Right ventricle myocardium inferior (tissue), 1 donor: Measurements from ENCODE around the gene CCND1. TPM values are rescaled to one million over a fixed set of nuclear protein-coding genes. Genes with fewer than 3 reads are reported as not detected.

ENCODE experiments used
- ATAC-seq: fragments of 200-7000 bp; cut with Tn5 transposase; one replicate; pipeline ENCODE4 v1.9.1; 2020; ENCODE audit warnings: mild to moderate bottlenecking, moderate library complexity
- DNase-seq: peaks from one replicate; pipeline ENCODE4 v3.0.0; 2021; ENCODE audit errors: missing footprints
- intact Hi-C: fragments of 100-400 bp; cut with DNase I; formaldehyde crosslinking; loops from one replicate; pipeline ENCODE4 v1.11.0; 2022
- total RNA-seq: library from RNA; stranded (reverse); fragmentation: NEBNext Ultra II Directional; extraction: Animal tissue kit (Norgen Biotek cat#: 25700); gene quantifications from one replicate; pipeline ENCODE4 v1.2.1, GENCODE V29; 2021
- donor health status: DM: no; HTN: yes; CAD: no; lungs with severe emphysema.

Gene CCND1
- total RNA-seq, 1 donor from 2014 or later, result 145 TPM

DNA sequence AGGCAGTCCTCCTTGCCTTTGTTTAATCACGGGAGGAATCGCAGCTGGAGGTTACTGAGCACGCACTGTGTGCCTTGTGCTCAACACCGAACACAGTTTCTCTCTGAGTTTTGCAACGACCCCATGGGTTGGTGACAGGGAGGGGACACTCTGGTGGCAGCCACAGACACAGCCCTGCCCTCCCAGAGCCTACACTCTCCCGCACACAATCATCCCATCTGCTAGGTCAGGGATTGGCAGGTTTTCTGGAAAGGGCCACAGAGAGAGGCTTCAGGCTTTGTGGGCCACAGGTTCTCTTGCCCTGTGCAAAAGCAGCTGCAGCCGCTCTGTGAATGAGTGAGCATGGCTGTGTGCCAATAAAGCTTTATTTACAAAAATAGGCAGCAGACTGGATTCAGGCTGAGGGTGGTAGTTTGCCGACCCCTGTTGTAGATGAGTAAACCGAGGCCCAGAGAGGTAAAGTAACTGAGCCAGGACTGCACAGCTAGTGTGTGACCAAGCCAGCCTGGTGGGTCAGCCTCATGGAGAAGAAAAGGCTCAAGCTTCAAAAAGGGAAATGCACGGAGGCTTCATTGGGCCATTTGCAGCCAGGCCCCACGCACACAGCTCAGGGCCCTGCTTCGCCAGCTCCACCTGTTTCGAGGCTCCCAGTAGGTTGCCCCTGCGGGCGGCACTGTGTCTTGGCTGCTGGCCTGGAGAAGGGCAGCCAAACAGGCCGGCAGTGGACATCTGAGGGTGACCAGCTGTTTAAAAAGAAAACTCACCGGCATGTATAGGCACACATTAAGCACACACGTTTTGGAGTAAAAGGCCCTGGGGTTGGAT lies 17.9 kb downstream of the CCND1 start:
- intact Hi-C loops, result no loop called here
- DNase-seq, result peak; percentile 41

DNA sequence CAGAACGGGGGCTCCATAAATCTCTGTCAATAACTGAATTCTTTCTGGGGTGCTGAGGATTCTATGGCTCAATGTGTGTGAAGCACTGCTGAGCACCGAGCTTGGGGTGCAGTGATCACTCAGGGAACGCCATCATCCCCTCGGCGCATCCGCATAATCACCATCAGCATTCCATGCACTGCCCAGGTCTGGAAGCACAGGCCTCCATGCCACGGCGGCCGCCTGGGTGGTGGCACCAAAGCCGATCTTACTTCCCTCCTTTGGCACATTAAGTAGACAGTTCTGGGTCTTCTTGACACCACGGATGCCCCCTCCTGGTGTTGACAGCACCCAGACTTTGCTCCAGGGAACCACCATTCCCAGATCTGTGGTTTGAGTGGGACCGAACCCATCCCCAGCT lies 18.6 kb downstream of the CCND1 start:
- no peak for DNase-seq
- no peak for ATAC-seq
- intact Hi-C loops, result no loop called here

More for the DNA sequence above, 17.9 kb downstream of the CCND1 start:
- ATAC-seq, result no peak

DNA sequence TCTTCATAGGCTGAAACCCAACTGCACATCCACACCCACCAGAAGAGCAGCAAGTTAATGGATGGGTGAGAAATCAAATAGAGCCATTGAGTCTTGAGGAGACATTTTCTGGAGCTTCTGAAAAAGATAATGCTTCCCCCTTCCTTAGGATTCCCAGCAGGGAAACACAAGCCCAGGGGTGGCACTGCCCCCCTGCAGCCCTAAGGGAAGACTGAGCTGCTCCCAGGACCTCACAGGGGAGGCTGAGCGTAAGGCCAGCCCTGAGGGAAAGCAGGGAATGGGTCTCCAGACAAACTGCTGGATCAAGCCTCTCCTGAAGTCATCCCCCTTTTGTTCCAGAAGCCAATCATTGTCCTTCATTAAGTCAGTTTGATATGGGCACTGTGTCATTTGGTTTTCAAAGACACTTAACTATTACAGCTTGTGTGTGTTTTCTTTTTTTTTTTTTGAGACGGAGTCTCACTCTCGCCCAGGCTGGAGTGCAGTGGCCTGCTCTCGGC lies 19.1 kb downstream of the CCND1 start:
- ATAC-seq, result no peak
- intact Hi-C loops, result no loop called here
- no peak for DNase-seq

DNA sequence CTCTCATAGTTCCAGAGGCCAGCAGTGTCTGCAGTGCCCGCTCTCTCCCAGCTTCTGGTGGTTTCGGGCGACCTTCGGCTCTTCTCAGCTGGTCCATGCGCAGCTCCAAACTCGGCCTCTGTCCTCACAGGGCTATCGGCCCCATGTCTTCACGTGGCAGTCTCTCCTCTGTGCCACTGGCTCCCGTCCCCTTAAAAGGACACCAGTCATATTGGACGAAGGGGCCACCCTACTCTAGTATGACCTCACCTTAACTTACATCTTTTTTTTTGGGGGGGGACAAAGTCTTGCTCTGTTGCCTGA lies 20.4 kb downstream of the CCND1 start:
- intact Hi-C loops, result no loop called here
- DNase-seq (no peak), ATAC-seq (no peak)

DNA sequence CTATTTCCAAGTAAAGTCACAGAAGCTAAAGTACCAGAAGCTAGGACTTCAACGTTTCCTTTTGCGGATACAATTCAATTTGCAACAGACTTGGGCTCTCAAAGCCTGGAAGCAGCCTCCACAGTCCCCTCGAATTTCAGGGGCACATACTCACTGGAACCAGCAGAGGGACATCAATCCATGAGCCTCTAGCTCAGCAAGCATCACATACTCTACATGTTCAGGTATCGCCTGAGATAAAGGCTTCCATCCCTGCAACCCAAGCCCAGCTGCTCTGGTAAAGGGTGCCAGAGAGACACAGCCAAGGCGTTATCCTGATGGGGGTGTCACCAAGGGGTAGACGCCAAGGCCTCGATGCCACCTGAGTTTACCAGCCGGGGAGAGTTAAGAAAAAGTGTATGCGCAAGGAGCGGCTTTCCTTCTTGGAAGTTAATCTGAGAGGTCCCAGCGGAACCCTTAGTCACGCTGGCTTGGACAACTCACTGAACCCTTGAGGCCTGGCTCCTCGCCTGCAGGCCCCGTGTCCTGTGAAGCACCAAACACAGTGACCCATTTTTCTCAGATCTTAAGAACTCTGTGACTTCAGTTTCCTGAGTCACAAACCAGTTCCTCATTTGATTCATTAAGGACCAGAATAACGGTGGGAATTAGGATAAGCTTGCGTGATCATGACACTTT lies 21.2 kb downstream of the CCND1 start:
- DNase-seq, result no peak
- peak; percentile 58 for ATAC-seq
- intact Hi-C loops, result no loop called here

DNA sequence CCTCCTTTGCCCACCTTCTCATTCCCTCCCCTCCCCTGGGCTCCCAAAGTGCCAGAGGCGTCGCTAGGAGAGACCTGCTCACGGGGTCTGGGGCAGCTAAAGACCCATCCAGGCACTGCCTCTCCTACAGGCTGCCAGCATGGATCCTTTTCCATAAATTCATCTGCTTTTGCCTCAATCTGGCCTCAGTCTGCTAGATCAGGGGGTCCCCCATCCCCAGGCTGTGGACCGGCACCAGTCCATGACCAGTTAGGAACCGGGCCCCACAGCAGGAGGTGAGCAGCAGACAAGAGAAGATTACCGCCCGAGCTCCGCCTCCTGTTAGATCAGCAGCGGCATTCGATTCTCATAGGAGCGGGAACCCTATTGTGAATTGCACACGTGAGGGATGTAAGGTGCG lies 21.9 kb downstream of the CCND1 start:
- no peak for ATAC-seq
- DNase-seq, result peak; percentile 59
- intact Hi-C loops, result no loop called here

DNA sequence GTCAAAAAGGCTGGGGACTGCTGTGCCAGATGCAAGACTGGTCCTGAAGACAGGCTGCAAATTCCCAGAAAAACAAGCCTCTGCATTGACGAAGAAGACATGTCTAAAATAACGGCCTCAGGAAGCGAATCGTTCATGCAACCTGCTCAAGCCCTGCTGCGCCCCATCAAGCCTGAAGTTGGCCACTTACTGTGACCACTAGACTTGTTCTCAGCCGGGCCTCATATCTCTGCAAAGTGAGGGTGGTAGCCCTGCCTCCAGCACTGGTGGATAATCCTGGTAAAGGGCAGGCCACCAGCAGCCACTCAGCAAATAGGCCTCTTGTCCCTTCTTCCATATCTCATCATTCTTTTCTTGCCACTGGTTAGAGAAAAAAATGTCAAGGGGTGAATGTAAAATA lies 22.4 kb downstream of the CCND1 start:
- intact Hi-C loops, result no loop called here
- ATAC-seq (no peak), DNase-seq (no peak)

DNA sequence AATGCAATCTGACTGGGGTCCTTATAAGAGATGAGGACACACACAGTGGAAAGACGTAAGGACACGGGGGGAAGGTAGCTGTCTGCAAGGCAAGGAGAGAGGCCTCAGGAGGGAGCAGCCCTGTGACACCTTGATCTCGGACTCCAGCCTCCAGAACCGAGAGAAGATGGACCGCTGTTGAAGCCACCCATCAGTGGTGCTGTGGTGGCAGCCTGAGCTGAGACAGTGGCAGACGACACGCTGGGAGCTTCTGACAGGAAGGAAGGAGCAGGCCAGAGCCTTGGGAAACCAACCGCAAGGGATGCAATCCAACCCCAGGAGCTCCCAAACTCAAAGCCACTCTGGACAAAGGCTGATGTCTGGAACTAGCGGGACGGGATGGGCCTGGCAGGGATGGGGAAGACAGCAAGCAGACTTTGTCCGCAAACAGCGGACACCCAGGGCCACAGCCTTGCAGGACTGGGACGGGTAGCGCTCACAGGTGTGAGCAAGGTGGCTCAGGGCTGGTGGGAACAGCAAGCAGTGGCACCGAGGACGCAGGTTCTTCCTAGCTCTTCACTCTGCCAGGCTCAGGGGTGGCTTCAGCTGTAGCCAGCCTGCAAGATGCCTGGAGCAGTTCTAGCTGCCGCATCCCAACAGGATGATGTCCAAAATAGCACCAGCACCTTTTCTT lies 23.3 kb downstream of the CCND1 start:
- intact Hi-C loops, result no loop called here
- no peak for ATAC-seq
- no peak for DNase-seq

DNA sequence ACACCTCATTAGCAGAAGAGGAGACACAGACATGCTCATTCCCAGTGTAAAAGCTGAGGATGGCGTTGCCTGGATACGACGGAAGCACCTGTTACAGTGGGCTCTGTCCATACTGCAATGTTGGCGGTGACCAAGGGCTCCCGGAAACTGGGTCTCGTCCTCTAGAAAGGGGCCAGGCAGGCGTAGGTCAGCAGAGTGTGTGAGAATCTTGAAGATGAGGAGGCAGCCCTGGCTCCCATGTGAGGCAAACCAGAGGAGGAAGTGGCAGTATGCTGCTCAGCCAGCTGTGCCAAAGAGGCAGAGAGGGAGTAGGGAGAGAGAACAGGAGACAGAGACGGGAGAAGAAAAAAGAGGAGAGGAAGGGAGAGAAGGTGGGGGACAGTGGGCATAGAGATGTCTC lies 23.9 kb downstream of the CCND1 start:
- no peak for ATAC-seq
- DNase-seq, result no peak
- intact Hi-C loops, result no loop called here

DNA sequence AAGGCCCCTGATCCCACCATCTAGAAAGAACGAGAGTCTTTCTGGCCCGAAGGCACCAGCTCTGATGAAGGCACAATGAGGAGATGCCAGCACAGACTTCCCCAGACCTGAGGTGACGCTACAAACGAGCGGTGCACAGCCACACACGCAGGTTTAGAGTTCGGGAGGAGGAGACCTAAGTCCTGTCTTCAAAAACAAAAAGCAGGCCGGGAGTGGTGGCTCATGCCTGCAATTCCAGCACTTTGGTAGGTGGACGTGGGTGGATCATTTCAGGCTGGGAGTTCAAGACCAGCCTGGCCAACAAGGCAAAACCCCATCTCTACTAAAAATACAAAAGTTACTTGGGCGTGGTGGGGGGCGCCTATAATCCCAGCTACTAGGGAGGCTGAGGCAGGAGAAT lies 24.7 kb downstream of the CCND1 start:
- no peak for ATAC-seq
- DNase-seq, result no peak
- intact Hi-C loops, result no loop called here

DNA sequence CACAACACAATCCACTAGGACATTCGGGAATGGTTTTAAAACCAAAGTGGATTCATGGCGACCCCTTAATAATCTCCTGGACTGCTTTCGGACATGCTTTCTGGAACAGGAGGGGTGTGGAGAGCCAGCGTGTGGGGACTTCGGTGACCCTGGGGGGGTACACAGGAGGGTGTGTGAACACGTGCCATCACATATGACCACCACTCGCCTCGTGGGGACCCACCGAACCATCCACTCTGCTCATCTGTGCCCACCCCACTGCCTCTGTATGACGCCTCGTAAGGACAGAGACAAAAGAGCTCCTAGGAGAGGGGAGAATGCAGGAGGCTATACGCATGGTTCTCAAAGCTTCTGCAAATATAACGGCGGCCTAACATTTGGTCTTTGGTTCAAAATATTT lies 25.3 kb downstream of the CCND1 start:
- no peak for DNase-seq
- ATAC-seq, result no peak
- intact Hi-C loops, result no loop called here

DNA sequence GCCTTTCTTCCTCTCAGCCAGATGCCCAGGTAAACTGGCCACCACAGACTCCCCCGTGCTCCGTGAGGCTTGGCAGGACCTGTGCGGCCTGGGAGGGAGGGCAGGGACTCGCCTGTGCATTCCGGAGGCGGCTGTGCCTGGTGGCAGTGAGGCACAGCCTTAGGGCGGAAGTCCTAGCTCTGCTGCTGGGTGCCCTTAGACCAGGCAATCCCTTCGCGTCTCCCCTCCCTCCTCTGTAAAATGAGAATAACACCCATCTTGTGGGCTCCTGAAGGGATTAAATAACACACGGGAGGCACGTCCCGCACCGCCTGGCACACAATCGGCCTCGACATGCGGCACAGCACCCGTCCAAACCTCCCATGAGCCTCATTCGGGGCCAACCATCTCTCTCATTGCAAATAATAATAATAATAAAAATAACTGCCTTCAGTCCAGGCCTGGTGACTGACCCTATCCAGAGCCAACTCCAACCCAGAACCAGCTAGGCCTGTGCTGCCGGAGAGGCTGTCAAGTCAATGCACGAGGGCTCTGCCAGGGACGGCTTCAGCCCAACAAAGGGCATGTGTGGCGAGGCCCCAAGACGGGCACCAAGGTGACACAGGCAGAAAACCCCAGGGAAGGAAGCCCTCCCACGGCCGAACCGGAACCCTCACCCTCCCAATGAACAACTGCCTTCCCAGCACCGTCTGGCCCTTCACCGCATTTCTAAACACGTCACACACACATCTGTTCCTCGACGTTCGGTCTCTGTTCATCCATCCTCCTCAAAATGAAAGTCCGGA lies 26.0 kb downstream of the CCND1 start:
- ATAC-seq, result no peak
- DNase-seq, result no peak
- intact Hi-C loops, result no loop called here

DNA sequence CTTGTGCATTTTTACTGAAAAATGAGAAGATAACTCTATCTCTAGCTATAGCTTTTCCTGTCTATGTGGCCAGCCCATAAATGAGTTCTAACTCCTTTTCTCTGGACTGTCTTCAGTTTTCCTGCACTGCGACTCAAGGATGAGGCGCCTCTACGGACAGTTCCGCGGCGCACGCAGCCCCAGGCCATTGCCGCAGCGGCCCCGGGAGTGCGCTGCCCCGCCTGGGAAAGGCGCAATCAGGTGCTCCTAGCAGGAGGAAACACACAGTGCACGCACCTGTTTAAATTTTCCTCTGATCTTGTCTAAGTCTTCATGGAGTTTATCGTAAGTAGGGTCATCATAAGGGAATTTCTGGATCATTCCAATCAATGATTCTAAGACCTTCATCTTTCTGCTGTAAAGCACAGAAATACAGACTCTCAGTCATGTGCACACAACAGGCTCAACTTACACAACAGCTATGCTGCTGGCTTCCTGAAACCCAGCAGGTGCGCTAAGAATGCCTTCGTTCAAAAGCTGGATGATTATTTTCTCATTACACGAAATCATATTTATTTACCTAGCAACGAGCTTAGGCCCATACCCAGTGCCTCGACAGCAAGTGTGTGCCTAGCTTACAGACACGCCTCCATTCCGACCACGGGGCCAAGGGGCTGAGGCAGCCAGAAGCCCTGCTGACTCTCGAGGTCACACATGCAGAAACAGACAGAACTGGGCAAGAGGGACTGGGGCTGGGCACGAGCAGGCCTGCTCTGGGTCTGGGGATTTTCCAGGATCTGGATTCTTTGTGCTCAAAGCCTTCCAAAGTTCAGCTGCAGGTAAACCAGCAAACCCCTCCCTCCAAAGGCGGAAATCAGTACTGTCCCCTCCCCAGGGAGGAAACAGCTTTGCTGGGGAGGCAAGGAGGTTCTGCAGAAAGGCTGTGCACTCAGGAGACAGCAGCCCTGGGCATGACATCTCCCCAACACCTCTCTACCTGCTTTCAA lies 27.0 kb downstream of the CCND1 start:
- ATAC-seq, result no peak
- intact Hi-C loops, result no loop called here
- DNase-seq, result no peak

DNA sequence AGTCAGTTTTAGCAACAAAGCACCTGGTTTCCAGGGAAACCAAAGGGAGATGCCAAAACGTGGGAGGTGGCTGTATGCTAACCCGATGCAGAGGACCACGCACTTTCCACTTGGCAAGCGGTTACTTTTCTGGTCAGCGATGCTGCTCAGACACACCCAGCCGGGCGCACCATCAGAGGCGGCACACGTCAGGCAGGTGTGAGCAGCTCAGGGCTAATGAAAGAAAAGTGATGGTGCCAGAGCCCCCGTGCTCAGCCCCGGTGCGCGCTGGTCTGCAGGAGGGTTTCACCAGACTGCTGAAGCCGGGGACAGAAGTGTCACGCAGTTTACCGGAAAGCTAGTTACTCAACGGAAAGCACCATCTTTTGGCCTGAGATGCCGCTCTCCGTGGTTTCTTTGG lies 28.5 kb downstream of the CCND1 start:
- ATAC-seq, result no peak
- intact Hi-C loops, result no loop called here
- DNase-seq, result no peak

DNA sequence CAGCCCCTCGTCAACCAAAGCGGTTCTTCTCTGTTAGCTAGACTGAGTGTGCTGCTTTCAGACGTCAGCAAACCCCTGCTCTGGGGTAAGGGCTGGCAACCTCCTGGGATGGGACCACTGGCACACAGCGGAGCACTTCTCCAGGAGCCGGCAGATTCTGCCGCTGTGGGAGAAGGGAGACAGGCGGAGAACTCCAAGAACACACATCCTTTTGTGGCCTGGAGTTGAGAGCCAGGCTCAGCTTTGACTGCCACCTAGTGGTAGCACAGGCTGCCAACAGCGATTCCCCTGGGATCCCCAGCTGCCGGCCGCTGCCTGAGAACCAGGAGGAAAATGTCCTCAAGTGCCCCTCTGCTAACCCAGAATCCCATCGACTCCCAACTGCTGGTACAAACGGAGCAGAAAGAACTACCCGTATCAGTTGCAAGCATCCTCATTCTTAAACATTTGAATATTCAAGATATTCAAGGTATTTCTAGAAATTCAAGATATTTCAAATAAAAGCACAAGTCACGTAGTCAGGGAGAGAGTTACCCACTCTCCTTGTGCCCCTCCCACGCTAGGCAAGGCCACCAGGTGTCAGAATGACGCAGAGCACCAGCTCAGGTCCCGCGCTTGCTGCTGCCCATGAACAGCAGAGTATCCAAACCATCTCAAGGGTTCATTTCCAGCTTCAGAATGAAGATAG lies 29.3 kb downstream of the CCND1 start:
- ATAC-seq (peak; percentile 66), DNase-seq (peak; percentile 89)
- intact Hi-C loops, result loop anchor here (1.0 kb wide), 1 partner anchor 569 kb away; no protein-coding TSS in a partner anchor

DNA sequence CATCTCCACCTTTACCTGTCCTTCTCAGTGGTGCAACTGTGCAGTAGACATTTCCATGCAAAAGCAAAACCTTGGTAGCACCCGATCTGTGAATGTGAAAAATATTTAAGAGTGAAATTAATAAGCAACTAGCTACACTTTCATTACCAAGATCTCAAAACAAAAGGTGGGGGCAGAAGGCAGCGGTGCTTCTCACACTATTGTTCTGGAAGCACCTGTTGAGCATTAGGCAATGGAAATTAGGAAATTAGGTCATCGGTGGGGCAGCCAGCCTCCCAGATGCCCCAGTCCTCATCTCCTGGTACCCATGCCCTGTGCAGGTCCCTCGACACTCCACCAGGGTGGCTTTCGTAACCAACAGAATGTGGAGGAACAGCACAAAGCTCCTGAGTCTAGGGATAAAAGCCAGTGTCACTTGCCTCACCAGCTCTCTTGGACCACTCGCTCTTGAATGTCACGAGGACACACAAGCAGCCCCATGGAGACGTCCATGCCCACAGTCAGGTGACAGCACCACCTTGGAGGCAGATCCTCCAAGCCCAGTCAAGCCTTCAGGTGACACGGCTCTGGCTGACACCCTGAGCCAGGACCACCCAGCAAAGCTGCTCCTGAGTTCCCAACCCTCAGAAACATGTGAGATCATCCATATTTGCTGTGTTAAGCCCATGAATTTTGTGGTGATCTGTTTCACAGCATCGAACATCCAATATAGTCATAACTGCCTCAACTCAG lies 30.9 kb downstream of the CCND1 start:
- no peak for ATAC-seq
- intact Hi-C loops, result no loop called here
- DNase-seq, result no peak
